NOMO-1 (cell line): ENCODE results near the gene SZRD1.

Experiments used
- DNase-seq, 2 experiments: peaks; one replicate each; lab custom pipeline; 2025; ENCODE audit not compliant: unreplicated experiment in 2 of 2; lab: John Stamatoyannopoulos, UW

SZRD1 gene

GRCh38 chr1:16367258-16367967, 371 bp downstream of the SZRD1 start:
- DNase-seq: peak; percentile 77 to 87

GRCh38 chr1:16367968-16368890, 1.2 kb downstream of the SZRD1 start:
- peak in 1 of 2 experiments; percentile 21 for DNase-seq

GRCh38 chr1:16369821-16370220, 2.8 kb downstream of the SZRD1 start:
- DNase-seq: no peak

DNA sequence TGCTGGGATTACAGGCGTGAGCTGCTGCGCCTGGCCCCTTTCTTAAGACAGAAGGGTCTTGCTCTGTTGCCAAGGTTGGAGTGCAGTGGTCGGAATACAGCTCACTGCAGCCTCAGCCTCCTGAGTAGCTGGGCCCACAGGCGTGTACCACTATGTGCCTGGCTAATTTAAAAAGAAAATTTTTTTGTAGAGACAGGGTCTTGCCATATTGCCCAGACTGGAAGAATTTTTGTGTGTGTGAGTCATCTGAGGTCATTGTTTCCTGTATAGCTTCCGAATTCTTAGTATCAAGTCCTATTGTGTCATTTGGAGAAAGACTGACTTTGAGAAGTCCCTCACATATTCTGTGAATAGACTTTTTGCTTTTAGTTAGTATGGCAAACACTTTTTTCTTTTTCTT, 4.7 kb downstream of the SZRD1 start:
- DNase-seq: peak; percentile 38 to 79

DNA sequence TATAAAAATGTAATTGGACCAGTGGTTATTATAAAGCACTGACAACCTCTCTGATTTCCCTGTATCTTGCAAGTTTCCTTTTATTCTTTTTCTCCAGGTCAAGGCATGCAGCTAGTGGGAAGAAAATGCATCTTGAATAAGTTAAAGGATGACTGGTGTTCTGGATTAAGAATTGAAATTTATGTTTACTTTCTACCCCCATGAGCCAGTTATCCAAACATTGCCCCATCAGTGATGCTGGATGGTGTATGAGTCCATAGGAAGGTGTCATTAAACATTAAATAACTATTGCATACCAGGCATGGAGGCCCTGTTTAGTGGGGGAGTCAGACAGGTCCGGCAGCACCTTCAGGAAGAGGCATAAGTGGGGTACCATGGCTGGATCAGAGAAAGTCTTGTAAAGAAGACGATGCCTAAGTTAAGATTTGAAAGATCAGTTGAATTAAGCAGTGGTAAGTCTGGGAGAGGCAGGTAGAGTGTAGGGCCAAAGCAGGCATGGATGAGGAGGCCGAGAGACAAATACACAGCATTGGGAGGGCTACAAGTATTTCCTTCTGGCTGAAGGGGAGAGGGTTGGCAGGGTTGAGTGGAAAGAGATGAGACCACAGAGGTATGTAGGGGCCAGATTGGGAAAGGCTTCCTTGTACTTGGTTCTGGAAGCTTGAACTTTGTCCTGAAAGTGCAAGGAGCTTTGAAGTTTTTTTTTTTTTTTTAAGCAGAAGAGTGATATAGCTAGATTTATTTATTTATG, 5.7 kb downstream of the SZRD1 start:
- DNase-seq: no peak

DNA sequence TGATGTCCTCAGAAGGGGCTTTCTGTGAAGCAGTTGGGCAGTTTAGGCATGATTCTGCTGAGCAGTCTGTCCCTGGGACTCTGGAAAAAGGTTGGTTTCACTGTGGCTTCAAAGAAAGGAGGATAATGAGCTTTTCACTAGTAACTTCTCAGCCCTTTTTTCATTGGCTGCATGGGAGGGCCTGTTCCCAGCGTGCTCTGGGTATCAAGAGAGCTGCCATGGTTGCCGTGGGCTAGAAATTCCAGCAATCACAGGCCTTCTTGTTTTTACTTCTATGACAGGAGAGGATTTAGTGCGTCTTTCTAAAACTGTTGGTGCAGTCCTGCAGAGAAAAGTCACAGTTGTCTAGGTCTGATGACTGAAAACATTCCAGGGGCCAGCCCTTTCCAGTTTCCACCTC, 7.2 kb downstream of the SZRD1 start:
- DNase-seq: no peak

- DNase-seq: no peak
These were observed 8.7 kb downstream of the SZRD1 start for GRCh38 chr1:16375521-16376340.

DNA sequence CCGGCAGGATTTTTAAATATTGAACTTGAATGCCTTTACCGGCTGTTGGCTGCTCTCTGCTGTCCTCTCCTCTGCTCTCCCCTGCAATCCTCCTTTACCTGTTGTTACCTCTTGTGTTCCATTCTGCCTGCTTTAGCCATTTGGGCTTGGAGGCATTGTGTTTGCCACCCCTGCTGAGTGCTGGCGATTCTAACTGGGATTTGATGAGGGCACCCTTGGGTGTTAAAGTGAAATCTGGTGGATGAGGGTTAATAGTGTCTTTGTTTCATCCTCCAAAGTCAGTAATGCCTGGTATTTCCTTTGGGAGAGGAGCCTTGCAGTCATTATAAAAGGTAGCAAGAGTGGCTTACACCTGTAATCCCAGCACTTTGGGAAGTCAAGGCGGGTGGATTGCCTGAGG, 9.9 kb downstream of the SZRD1 start:
- DNase-seq: no peak

GRCh38 chr1:16378443-16378842, 11.4 kb downstream of the SZRD1 start:
- DNase-seq: no peak

DNA sequence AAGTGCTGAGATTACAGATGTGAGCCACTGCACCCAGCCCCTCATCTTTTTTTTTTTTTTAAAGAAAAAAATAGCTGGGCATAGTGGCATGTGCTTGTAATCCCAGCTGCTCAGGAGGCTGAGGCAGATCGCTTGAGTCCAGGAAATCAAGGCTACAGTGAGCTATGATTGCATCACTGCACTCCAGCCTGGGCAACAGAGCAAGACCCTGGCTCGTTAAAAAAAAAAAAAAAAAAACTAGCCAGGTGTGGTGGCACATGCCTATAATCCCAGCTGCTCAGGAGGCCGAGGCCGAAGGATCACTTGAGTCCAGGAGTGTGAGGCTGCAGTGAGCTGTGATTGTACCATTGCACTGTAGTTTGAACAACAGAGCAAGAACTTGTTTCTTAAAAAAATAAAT, 13.8 kb downstream of the SZRD1 start:
- no peak for DNase-seq

- no peak for DNase-seq
These were observed 16.8 kb downstream of the SZRD1 start for GRCh38 chr1:16383888-16384287.

DNA sequence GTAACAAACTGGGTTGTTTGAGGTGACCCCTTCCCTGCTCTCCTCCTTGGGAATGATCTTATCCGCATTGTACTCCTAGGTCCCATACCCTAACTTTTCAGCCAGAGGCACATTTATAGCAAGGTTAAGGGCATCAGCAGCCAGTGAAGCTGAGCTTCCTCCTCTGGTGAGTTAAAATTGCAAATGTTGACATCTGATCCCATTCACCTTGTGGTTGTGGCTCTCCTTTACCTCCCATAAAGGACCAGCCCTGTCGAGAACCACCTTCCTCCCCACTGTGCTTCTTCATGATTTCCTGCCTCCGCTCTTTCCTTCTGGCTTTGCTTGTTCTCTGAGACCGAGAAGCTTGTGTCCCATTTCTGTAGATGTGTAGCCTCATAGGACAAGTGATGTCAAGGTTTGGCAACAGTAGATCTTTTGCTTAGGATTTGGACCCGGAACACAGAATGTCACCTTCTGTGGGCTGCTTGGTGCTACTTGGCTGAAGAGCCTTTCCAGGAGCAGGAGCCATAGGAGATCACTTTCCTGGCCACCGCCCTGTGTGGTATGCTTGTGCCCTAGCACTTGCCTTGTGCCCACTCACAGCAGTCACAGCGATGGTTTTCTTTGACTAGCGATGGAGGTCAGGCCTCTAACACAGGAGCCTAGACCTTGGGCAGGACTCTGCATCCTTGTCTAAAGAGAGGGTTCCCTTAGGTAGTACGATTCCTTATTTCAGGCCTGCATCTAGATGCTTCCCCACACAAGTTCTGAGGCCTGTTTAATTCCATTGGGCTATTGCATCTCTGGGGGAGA, 18.8 kb downstream of the SZRD1 start:
- no peak for DNase-seq

DNA sequence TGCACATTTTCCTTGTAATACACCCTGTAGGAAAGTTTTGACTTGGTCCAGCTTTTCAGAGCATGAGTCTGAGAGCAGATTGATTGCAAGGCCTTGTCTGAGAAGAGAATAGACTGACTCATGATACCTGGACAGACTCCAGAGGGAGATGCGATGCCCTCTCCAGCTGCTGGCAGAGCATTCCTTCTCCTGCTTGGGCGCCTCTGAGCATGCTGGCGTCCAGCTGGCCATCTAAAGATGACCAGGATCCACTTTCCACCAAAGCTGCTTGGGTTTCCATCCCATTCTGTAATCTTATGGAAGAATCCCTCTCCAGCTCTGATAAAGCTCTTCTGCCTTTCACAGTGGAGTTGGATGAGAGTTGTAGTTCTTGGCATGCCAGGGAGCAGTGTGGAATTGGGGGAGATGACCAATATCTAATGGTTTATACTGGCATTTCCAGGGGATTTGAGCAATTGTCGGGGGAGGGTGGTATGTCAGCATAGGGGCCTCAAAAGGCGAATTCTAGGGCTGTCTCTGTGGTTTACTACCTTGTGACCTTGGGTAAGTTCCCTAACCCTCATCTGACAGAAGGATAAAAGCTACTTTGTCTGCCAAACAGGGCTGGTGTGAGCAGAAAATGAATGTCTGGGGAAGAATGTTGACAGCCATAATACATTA, 19.5 kb downstream of the SZRD1 start:
- peak in 1 of 2 experiments; percentile 13 for DNase-seq

- DNase-seq: peak in 1 of 2 experiments; percentile 42
These were observed 20.5 kb downstream of the SZRD1 start for GRCh38 chr1:16387201-16388188.

GRCh38 chr1:16391411-16391810, 24.4 kb downstream of the SZRD1 start:
- DNase-seq: peak in 1 of 2 experiments; percentile 4

GRCh38 chr1:16392740-16393569, 25.9 kb downstream of the SZRD1 start:
- no peak for DNase-seq
